ENCODE measurements around the gene DPP7.

The DPP7 gene

GRCh38 chr9:137082222-137082924 lies 32.2 kb downstream of the DPP7 start:
- Histone ChIP-seq H3K4me3 (ENCODE audit: extremely low read depth, insufficient read depth, low read length, poor library complexity, severe bottlenecking) (no peak overlapping the region), H3K9me3 (ENCODE audit: control insufficient read depth, low read length) (no peaks in the 10 kb centered on the region), H3K36me3 (ENCODE audit: control insufficient read depth, insufficient read depth, low read length) (peaks cover 4% of the 10 kb centered on the region), H3K4me1 (ENCODE audit: control insufficient read depth, insufficient read depth, low read length, poor library complexity, severe bottlenecking) (peaks cover 26% of the 10 kb centered on the region), H3K27ac (ENCODE audit: low read depth, low read length, severe bottlenecking) (no peak overlapping the region)
- WGBS, 2 experiments (ENCODE audit: insufficient coverage in 2 of 2) = 93 to 95% methylated on average over 10 to 16 of the region's 16 CpGs

DNA sequence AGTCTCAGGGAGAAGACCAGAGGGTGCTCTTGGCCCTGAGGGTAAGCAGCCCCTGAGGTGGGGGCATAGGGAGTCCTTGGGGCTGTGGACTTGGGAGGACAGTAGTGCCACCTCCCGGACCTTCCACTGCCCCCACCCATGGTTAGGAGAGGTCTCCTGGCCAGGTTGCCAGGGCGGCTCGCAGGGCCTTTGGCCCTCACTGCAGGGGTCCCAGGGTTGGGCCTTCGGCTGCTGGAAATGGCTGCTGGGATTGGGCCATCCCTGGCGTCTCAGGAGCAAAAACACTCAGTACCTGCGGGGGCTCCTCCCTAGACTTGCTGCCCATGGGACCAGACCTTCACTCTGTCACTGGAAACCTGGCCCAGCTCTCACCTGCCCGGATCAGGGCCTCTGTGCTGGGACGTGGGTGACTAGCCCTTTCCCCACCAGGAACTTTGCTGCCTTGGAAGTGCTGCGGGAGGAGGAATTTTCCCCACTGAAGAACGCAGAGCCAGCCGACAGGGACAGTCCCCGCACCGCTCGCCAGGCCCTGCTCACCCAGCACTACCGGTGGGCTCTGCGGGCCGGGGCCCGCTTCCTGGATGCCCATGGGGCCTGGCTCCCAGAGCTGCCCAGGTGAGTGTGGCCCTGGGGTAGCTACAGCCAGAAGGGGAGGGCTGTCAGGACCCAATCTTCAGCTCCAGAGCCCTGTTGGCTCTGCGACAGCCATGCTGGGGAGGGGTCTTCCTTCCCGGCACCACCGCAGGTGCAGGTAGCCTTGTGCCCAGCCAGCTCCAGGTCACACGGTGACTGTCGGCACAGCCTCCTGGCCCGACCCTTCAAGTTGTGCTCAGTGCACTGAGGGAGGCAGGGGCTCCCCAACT lies 34.0 kb downstream of the DPP7 start:
- WGBS, 2 experiments (ENCODE audit: insufficient coverage in 2 of 2) = 89 to 90% methylated on average over 12 to 23 of the region's 24 CpGs
- no peaks in the 10 kb centered on the region for H3K9me3 ChIP-seq (ENCODE audit: control insufficient read depth, low read length)
- H3K4me1 ChIP-seq (ENCODE audit: control insufficient read depth, insufficient read depth, low read length, poor library complexity, severe bottlenecking) = peaks cover 26% of the 10 kb centered on the region
- H3K4me3 ChIP-seq (ENCODE audit: extremely low read depth, insufficient read depth, low read length, poor library complexity, severe bottlenecking) = no peak overlapping the region
- peaks cover 4% of the 10 kb centered on the region for H3K36me3 ChIP-seq (ENCODE audit: control insufficient read depth, insufficient read depth, low read length)
- H3K27ac ChIP-seq (ENCODE audit: low read depth, low read length, severe bottlenecking) = no peak overlapping the region

- WGBS, 2 experiments (ENCODE audit: insufficient coverage in 2 of 2) = 88 to 90% methylated on average over 13 of the region's 13 CpGs
- Histone ChIP-seq H3K4me3 (ENCODE audit: extremely low read depth, insufficient read depth, low read length, poor library complexity, severe bottlenecking) (no peak overlapping the region), H3K9me3 (ENCODE audit: control insufficient read depth, low read length) (no peaks in the 10 kb centered on the region), H3K36me3 (ENCODE audit: control insufficient read depth, insufficient read depth, low read length) (peaks cover 4% of the 10 kb centered on the region), H3K4me1 (ENCODE audit: control insufficient read depth, insufficient read depth, low read length, poor library complexity, severe bottlenecking) (peaks cover 26% of the 10 kb centered on the region), H3K27ac (ENCODE audit: low read depth, low read length, severe bottlenecking) (no peak overlapping the region)
Observed at GRCh38 chr9:137079401-137079787, 35.1 kb downstream of the DPP7 start.

- Histone ChIP-seq H3K4me1 (ENCODE audit: control insufficient read depth, insufficient read depth, low read length, poor library complexity, severe bottlenecking) (peaks cover 24% of the 10 kb centered on the region), H3K4me3 (ENCODE audit: extremely low read depth, insufficient read depth, low read length, poor library complexity, severe bottlenecking) (peak overlapping the region; percentile 47)
- WGBS, 2 experiments (ENCODE audit: insufficient coverage in 2 of 2) = 48 to 52% methylated on average over 34 to 51 of the region's 51 CpGs
Observed at GRCh38 chr9:137078701-137079400, 35.7 kb downstream of the DPP7 start.

GRCh38 chr9:137077758-137078693 lies 36.5 kb downstream of the DPP7 start:
- H3K4me1 ChIP-seq (ENCODE audit: control insufficient read depth, insufficient read depth, low read length, poor library complexity, severe bottlenecking) = peaks cover 16% of the 10 kb centered on the region
- H3K36me3 ChIP-seq (ENCODE audit: control insufficient read depth, insufficient read depth, low read length) = peaks cover 4% of the 10 kb centered on the region
- H3K27ac ChIP-seq (ENCODE audit: low read depth, low read length, severe bottlenecking) = no peak overlapping the region
- H3K4me3 ChIP-seq (ENCODE audit: extremely low read depth, insufficient read depth, low read length, poor library complexity, severe bottlenecking) = peak overlapping the region; percentile 47
- WGBS, 2 experiments (ENCODE audit: insufficient coverage in 2 of 2) = 17 to 18% methylated on average over 56 to 69 of the region's 76 CpGs
- H3K9me3 ChIP-seq (ENCODE audit: control insufficient read depth, low read length) = no peaks in the 10 kb centered on the region

More at GRCh38 chr9:137078701-137079400, 35.7 kb downstream of the DPP7 start:
- Histone ChIP-seq H3K36me3 (ENCODE audit: control insufficient read depth, insufficient read depth, low read length) (peaks cover 4% of the 10 kb centered on the region), H3K27ac (ENCODE audit: low read depth, low read length, severe bottlenecking) (no peak overlapping the region), H3K9me3 (ENCODE audit: control insufficient read depth, low read length) (no peaks in the 10 kb centered on the region)

DNA sequence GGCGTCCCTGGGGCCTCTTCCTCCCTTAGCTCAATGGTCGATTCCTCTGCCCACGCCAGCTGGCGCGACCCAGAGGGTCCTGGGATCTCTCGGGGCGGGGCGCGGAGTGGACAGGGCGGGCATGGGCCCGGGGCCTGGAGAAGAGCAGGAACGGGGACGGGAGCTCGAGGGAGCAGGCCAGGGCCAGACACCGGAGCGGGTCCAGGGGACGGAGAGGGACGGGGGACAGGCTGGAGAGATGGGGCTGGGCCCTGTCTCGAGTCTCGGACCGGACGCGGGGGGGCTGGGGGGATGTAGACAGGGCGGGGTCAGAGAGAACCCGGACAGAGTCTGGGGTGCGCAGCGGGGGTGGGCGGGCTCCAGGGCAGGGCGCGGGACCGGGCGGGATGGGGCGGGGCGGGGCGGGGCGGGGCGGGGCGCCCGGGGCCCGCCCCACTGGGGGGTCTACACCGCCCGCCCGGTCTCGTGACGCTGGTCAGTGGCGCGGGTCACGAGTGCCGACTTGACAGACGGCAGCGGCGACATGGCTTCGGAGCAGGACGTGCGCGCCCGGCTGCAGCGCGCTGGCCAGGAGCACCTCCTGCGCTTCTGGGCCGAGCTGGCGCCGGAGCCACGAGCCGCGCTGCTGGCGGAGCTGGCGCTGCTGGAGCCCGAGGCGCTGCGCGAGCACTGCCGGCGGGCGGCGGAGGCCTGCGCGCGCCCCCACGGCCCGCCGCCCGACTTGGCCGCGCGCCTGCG lies 37.4 kb downstream of the DPP7 start, which contains the start of gene UAP1L1:
TSS of gene UAP1L1 (plus strand) at position 508 of the 738 bp plus-strand sequence. CDS start at position 524, 16 bp downstream.
- no peaks in the 10 kb centered on the region for H3K9me3 ChIP-seq (ENCODE audit: control insufficient read depth, low read length)
- WGBS, 2 experiments (ENCODE audit: insufficient coverage in 2 of 2) = 7 to 8% methylated on average over 13 to 41 of the region's 87 CpGs
- peak within 1 kb of the TSS; percentile 47 for H3K4me3 ChIP-seq (ENCODE audit: extremely low read depth, insufficient read depth, low read length, poor library complexity, severe bottlenecking)
- H3K4me1 ChIP-seq (ENCODE audit: control insufficient read depth, insufficient read depth, low read length, poor library complexity, severe bottlenecking) = peaks cover 9% of the 10 kb centered on the region
- no peak within 1 kb of the TSS for H3K27ac ChIP-seq (ENCODE audit: low read depth, low read length, severe bottlenecking)
- H3K36me3 ChIP-seq (ENCODE audit: control insufficient read depth, insufficient read depth, low read length) = peaks cover 4% of the 10 kb centered on the region

GRCh38 chr9:137076636-137077009 lies 37.9 kb downstream of the DPP7 start:
- Histone ChIP-seq H3K4me3 (ENCODE audit: extremely low read depth, insufficient read depth, low read length, poor library complexity, severe bottlenecking) (peak overlapping the region; percentile 47), H3K27ac (ENCODE audit: low read depth, low read length, severe bottlenecking) (no peak overlapping the region), H3K36me3 (ENCODE audit: control insufficient read depth, insufficient read depth, low read length) (peaks cover 4% of the 10 kb centered on the region), H3K9me3 (ENCODE audit: control insufficient read depth, low read length) (no peaks in the 10 kb centered on the region), H3K4me1 (ENCODE audit: control insufficient read depth, insufficient read depth, low read length, poor library complexity, severe bottlenecking) (peaks cover 9% of the 10 kb centered on the region)
- WGBS, 2 experiments (ENCODE audit: insufficient coverage in 2 of 2) = 78% methylated on average over 14 to 15 of the region's 15 CpGs

GRCh38 chr9:137075275-137075775 lies 39.2 kb downstream of the DPP7 start:
- H3K36me3 ChIP-seq (ENCODE audit: control insufficient read depth, insufficient read depth, low read length) = peaks cover 4% of the 10 kb centered on the region
- WGBS, 2 experiments (ENCODE audit: insufficient coverage in 2 of 2) = 73 to 79% methylated on average over 2 to 10 of the region's 12 CpGs
- no peaks in the 10 kb centered on the region for H3K9me3 ChIP-seq (ENCODE audit: control insufficient read depth, low read length)
- peaks cover 14% of the 10 kb centered on the region for H3K4me1 ChIP-seq (ENCODE audit: control insufficient read depth, insufficient read depth, low read length, poor library complexity, severe bottlenecking)
- no peak overlapping the region for H3K27ac ChIP-seq (ENCODE audit: low read depth, low read length, severe bottlenecking)
- no peak overlapping the region for H3K4me3 ChIP-seq (ENCODE audit: extremely low read depth, insufficient read depth, low read length, poor library complexity, severe bottlenecking)

GRCh38 chr9:137074657-137075274 lies 39.8 kb downstream of the DPP7 start:
- WGBS, 2 experiments (ENCODE audit: insufficient coverage in 2 of 2) = 83 to 86% methylated on average over 12 of the region's 12 CpGs
- Histone ChIP-seq H3K27ac (ENCODE audit: low read depth, low read length, severe bottlenecking) (no peak overlapping the region), H3K4me1 (ENCODE audit: control insufficient read depth, insufficient read depth, low read length, poor library complexity, severe bottlenecking) (peaks cover 14% of the 10 kb centered on the region), H3K9me3 (ENCODE audit: control insufficient read depth, low read length) (no peaks in the 10 kb centered on the region), H3K36me3 (ENCODE audit: control insufficient read depth, insufficient read depth, low read length) (peaks cover 4% of the 10 kb centered on the region), H3K4me3 (ENCODE audit: extremely low read depth, insufficient read depth, low read length, poor library complexity, severe bottlenecking) (no peak overlapping the region)
